ENCODE results near the gene ZCCHC24.

DNA sequence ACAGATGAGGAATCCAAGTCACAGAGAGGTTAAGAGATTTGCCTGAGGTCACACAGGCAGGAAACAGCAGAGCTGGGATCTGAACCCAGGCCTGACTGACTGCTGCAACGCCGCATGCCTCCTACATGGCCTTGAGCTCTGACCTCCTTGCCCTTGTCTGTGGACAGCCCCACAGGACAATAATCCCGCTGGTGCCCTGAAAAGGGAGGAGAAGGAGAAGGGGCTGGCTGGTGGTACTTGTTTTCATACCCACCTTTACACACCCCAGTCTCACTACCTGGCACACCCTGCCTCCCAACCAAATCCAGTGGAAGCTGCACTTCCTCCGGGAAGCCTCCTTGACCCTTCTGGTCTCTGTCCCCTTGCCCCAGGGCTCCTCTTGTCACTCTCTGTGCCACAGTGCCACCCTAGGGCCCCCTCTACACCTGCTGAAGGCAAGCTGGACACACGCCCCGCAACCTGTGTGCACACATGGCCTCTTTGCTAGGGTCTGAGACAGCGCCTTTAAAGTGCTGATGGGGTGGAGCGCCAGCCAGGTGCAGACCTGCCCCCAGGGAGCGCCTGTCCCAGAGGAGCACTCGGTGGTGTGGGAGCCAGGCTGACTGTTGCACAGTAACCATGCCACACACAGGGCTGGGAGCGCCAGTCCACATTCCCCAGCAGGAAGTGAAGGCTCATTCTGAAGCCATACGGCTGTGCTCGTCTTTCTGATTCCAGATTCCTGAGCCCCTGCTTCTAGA is 38.6 kb downstream of the ZCCHC24 start:
- TF ChIP-seq ZNF274 (IDR thresholded peaks at IDR 0.05; ENCODE audit: low read depth, low read length): no peak
- TF ChIP-seq SUZ12 (IDR thresholded peaks at IDR 0.05; ENCODE audit: extremely low read depth, insufficient read depth, insufficient read length): no peak
- no peak for TF ChIP-seq YY1 (IDR thresholded peaks at IDR 0.05; ENCODE audit: insufficient read depth, insufficient read length)

Data from NT2/D1 (cell line).